IPS-18a (cell line): ENCODE data around the gene GNG7.

ENCODE experiments used
- H3K27ac ChIP-seq: one replicate; pipeline ENCODE4 v1.5.1; 2013; ENCODE audit warnings: low read length
- H3K27me3 ChIP-seq: one replicate; pipeline ENCODE4 v1.6.1; 2013; ENCODE audit warnings: mild to moderate bottlenecking, low read length; ENCODE audit not compliant: control insufficient read depth, insufficient read depth
- H3K36me3 ChIP-seq: one replicate; pipeline ENCODE4 v1.6.1; 2013; ENCODE audit warnings: low read depth, low read length; ENCODE audit not compliant: control insufficient read depth
- H3K4me1 ChIP-seq: one replicate; pipeline ENCODE4 v1.6.1; 2013; ENCODE audit warnings: low read depth, low read length; ENCODE audit not compliant: control insufficient read depth
- H3K4me3 ChIP-seq: one replicate; pipeline ENCODE4 v1.5.1; 2013; ENCODE audit warnings: low read length
- H3K9ac ChIP-seq: one replicate; pipeline ENCODE4 v1.6.1; 2013; ENCODE audit warnings: mild to moderate bottlenecking, low read length, moderate library complexity
- H3K9me3 ChIP-seq: one replicate; pipeline ENCODE4 v1.6.1; 2013; ENCODE audit warnings: low read depth, low read length; ENCODE audit not compliant: control insufficient read depth

GNG7 gene

GRCh38 chr19:2594319-2594718, 108.2 kb downstream of the GNG7 start:
- Histone ChIP-seq H3K27ac (no peak overlapping the region), H3K4me1 (peaks cover 3% of the 10 kb centered on the region), H3K9me3 (no peaks in the 10 kb centered on the region), H3K4me3 (no peak overlapping the region), H3K27me3 (no peaks in the 10 kb centered on the region), H3K36me3 (no peaks in the 10 kb centered on the region), H3K9ac (no peak overlapping the region)

GRCh38 chr19:2592824-2593223, 109.7 kb downstream of the GNG7 start:
- H3K27ac ChIP-seq = no peak overlapping the region
- H3K4me3 ChIP-seq = no peak overlapping the region
- H3K9ac ChIP-seq = no peak overlapping the region
- no peaks in the 10 kb centered on the region for H3K9me3 ChIP-seq
- H3K36me3 ChIP-seq = no peaks in the 10 kb centered on the region
- H3K4me1 ChIP-seq = peaks cover 4% of the 10 kb centered on the region
- peaks cover 3% of the 10 kb centered on the region for H3K27me3 ChIP-seq

- H3K9ac ChIP-seq = no peak overlapping the region
- H3K4me1 ChIP-seq = peaks cover 11% of the 10 kb centered on the region
- H3K9me3 ChIP-seq = no peaks in the 10 kb centered on the region
- H3K4me3 ChIP-seq = no peak overlapping the region
- no peak overlapping the region for H3K27ac ChIP-seq
- H3K27me3 ChIP-seq = peaks cover 9% of the 10 kb centered on the region
- no peaks in the 10 kb centered on the region for H3K36me3 ChIP-seq
These were observed 110.8 kb downstream of the GNG7 start for GRCh38 chr19:2591537-2592291.

GRCh38 chr19:2590630-2591399, 111.7 kb downstream of the GNG7 start:
- H3K9ac ChIP-seq = no peak overlapping the region
- peaks cover 9% of the 10 kb centered on the region for H3K27me3 ChIP-seq
- H3K9me3 ChIP-seq = no peaks in the 10 kb centered on the region
- H3K4me3 ChIP-seq = no peak overlapping the region
- H3K4me1 ChIP-seq = peaks cover 13% of the 10 kb centered on the region
- H3K36me3 ChIP-seq = no peaks in the 10 kb centered on the region
- no peak overlapping the region for H3K27ac ChIP-seq

- Histone ChIP-seq H3K4me3 (no peak overlapping the region), H3K27ac (no peak overlapping the region), H3K27me3 (peaks cover 9% of the 10 kb centered on the region), H3K9me3 (no peaks in the 10 kb centered on the region), H3K4me1 (peaks cover 13% of the 10 kb centered on the region), H3K9ac (no peak overlapping the region), H3K36me3 (no peaks in the 10 kb centered on the region)
These were observed 113.1 kb downstream of the GNG7 start for GRCh38 chr19:2589441-2589840.

- no peaks in the 10 kb centered on the region for H3K9me3 ChIP-seq
- no peaks in the 10 kb centered on the region for H3K36me3 ChIP-seq
- H3K27me3 ChIP-seq = peaks cover 9% of the 10 kb centered on the region
- H3K27ac ChIP-seq = no peak overlapping the region
- no peak overlapping the region for H3K9ac ChIP-seq
- peaks cover 13% of the 10 kb centered on the region for H3K4me1 ChIP-seq
- H3K4me3 ChIP-seq = no peak overlapping the region
These were observed 114.3 kb downstream of the GNG7 start for GRCh38 chr19:2588081-2588777.

- peaks cover 13% of the 10 kb centered on the region for H3K4me1 ChIP-seq
- H3K27ac ChIP-seq = no peak overlapping the region
- peaks cover 9% of the 10 kb centered on the region for H3K27me3 ChIP-seq
- H3K9me3 ChIP-seq = no peaks in the 10 kb centered on the region
- peak overlapping the region; percentile 13 for H3K9ac ChIP-seq
- H3K4me3 ChIP-seq = no peak overlapping the region
- H3K36me3 ChIP-seq = no peaks in the 10 kb centered on the region
These were observed 115.3 kb downstream of the GNG7 start for GRCh38 chr19:2587001-2587719.

GRCh38 chr19:2586196-2586595, 116.3 kb downstream of the GNG7 start:
- Histone ChIP-seq H3K9ac (no peak overlapping the region), H3K4me3 (no peak overlapping the region), H3K27ac (no peak overlapping the region), H3K36me3 (no peaks in the 10 kb centered on the region), H3K9me3 (no peaks in the 10 kb centered on the region), H3K4me1 (peaks cover 17% of the 10 kb centered on the region), H3K27me3 (peaks cover 9% of the 10 kb centered on the region)

- no peaks in the 10 kb centered on the region for H3K36me3 ChIP-seq
- H3K27ac ChIP-seq = no peak overlapping the region
- H3K4me1 ChIP-seq = peaks cover 22% of the 10 kb centered on the region
- no peak overlapping the region for H3K4me3 ChIP-seq
- H3K27me3 ChIP-seq = peaks cover 19% of the 10 kb centered on the region
- H3K9me3 ChIP-seq = no peaks in the 10 kb centered on the region
- H3K9ac ChIP-seq = no peak overlapping the region
These were observed 118.5 kb downstream of the GNG7 start for GRCh38 chr19:2584002-2584401.

GRCh38 chr19:2582984-2583956, 119.2 kb downstream of the GNG7 start:
- peaks cover 23% of the 10 kb centered on the region for H3K27me3 ChIP-seq
- peaks cover 26% of the 10 kb centered on the region for H3K4me1 ChIP-seq
- H3K27ac ChIP-seq = no peak overlapping the region
- H3K36me3 ChIP-seq = no peaks in the 10 kb centered on the region
- no peak overlapping the region for H3K9ac ChIP-seq
- H3K9me3 ChIP-seq = no peaks in the 10 kb centered on the region
- H3K4me3 ChIP-seq = no peak overlapping the region
